Adrenal gland (tissue), 12 donors: Measurements from ENCODE around the gene CUEDC1. TPM values are rescaled to one million over a fixed set of nuclear protein-coding genes. Genes with fewer than 3 reads are reported as not detected.
A peak's percentile ranks its signal among the peaks of the same experiment; 100 is the strongest.

Experiments used
- DNase-seq, 7 donors: peaks; one replicate each; pipeline ENCODE4 v3.0.0-alpha.2; 2019 to 2020
- H3K27ac ChIP-seq, 5 donors: fragments of 200-600 bp; sonication (generic) in 4 of 5; 1 replicate in 3 of 5; 2 replicates in 2 of 5; pipeline versions ENCODE4 v1.5.1 to v1.8.0; 2016 to 2020; ENCODE audit warnings: mild to moderate bottlenecking in 1 of 5
- H3K27me3 ChIP-seq: fragments of 200-600 bp; 2 replicates; pipeline ENCODE4 v1.8.0; 2021
- H3K36me3 ChIP-seq, 2 donors: fragments of 200-600 bp; replicated peaks in 1 of 2; 1 replicate in 1 of 2; 2 replicates in 1 of 2; pipeline versions ENCODE4 v1.5.1 to v1.8.0; 2018 to 2022
- H3K4me1 ChIP-seq, 2 donors: fragments of 200-600 bp; replicated peaks in 1 of 2; 1 replicate in 1 of 2; 2 replicates in 1 of 2; pipeline versions ENCODE4 v1.5.1 to v1.8.0; 2018 to 2021
- H3K4me3 ChIP-seq, 4 donors: fragments of 200-600 bp; sonication (generic) in 3 of 4; one replicate each; pipeline ENCODE4 v1.5.1; 2016 to 2018
- H3K9me3 ChIP-seq, 3 donors: fragments of 200-600 bp; sonication (generic) in 1 of 3; replicated peaks in 1 of 3; 1 replicate in 2 of 3; 2 replicates in 1 of 3; pipeline versions ENCODE4 v1.5.1 to v1.8.0; 2016 to 2021
- POLR2A ChIP-seq, 2 donors: fragments of 450-650 bp; IDR thresholded peaks; one replicate each; pipeline ENCODE4 v1.6.1; 2017; ENCODE audit warnings: antibody characterized with exemption in 2 of 2, mild to moderate bottlenecking in 2 of 2, moderate library complexity in 1 of 2
- WGBS, 4 donors: extraction: QIAGEN DNeasy Blood & Tissue Kit in 2 of 4; methylation state at CpG; one replicate each; pipeline versions ENCODE4 v1.1.5 to v1.1.7; 2013 to 2017; 5-methylcytosine and 5-hydroxymethylcytosine counted together
- intact Hi-C, 2 donors: fragments of 100-400 bp; cut with DNase I; formaldehyde crosslinking; loops; one replicate each; pipeline versions ENCODE4 v1.14.1 to v1.15.0; 2022 to 2023
- polyA plus RNA-seq, 3 donors: library from polyadenylated mRNA; stranded (reverse); fragments of 200-250 nt in 2 of 3; fragments of 350-450 nt in 1 of 3; fragmentation: Illumina TruSeq in 1 of 3; extraction: RNeasy Lipid Tissue Mini Kit (QIAGEN cat#74804) in 1 of 3; gene quantifications; one replicate each; pipeline ENCODE4 v1.2.3, GENCODE V29; 2013 to 2014
- total RNA-seq, 9 donors: library from RNA; depleted of rRNA in 4 of 9; stranded (reverse); fragments of >200 nt in 4 of 9; fragments of 120-200 nt in 1 of 9; fragmentation: NEBNext Ultra II Directional in 1 of 9; extraction: Animal tissue kit (Norgen Biotek cat#: 25700) in 1 of 9; gene quantifications; one replicate each; pipeline versions ENCODE4 v1.1.0 to v1.2.4, GENCODE V29; 2013 to 2023
- TF ChIP-seq, protein P1 (sequence below), 6 experiments: fragments of 450-650 bp in 4 of 6; fragments of 200-600 bp in 2 of 6; sonication (generic) in 1 of 6; IDR thresholded peaks; 1 replicate in 5 of 6; 2 replicates in 1 of 6; pipeline versions ENCODE4 v1.5.1 to v1.8.0; 2016 to 2021; ENCODE audit warnings: antibody characterized with exemption in 6 of 6, mild to moderate bottlenecking in 2 of 6, moderate library complexity in 1 of 6
- donor health status: healthy with polysubstance abuse.
- donor health status: Bipolar disorder and iron deficiency.
- donor health status: DM: yes; HTN: yes; CAD: no.
- donor health status: DM: no; HTN: no; CAD: no.
- donor health status: DM: no; HTN: no; CAD: no.
- donor health status: DM: yes; HTN: yes; CAD: no.

The CUEDC1 gene
- total and polyA plus RNA-seq, 12 donors, result 9.4 to 47.3 (median 39.0) TPM

DNA sequence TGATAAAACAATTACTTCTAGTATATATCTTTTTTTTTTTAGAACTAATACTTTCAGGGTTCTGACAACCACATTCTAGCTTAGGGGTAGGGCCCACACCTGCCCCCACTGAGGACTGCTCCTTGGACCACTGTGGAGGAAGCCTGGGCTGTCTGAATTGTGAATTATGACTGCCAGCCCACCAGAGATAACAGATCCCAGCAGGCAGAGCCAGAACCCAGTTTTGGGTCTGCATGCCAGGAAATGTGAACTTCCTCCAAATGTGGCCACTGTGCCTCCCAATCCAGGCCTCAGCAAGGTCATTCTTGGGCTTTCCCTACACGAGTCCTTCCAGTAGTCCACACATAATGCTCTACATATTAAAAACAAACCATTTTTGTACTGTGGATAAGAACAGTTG lies 16.9 kb upstream of the CUEDC1 start:
- Histone ChIP-seq H3K4me3 (no peak overlapping the region), H3K27me3 (no peaks in the 10 kb centered on the region), H3K36me3 (peaks cover 0 to 42% of the 10 kb centered on the region in 2 donors), H3K4me1 (peaks cover 6 to 22% of the 10 kb centered on the region in 2 donors), H3K27ac (peak overlapping the region in 1 of 5 donors; percentile 51), H3K9me3 (no peaks in the 10 kb centered on the region)
- WGBS, 4 donors, result 8 to 30% (median 14%) methylated on average over 1 of the region's 1 CpG
- intact Hi-C loops, result no loop called here
- no peak for TF ChIP-seq POLR2A (IDR thresholded peaks at IDR 0.05)
- TF ChIP-seq, protein P1, sequence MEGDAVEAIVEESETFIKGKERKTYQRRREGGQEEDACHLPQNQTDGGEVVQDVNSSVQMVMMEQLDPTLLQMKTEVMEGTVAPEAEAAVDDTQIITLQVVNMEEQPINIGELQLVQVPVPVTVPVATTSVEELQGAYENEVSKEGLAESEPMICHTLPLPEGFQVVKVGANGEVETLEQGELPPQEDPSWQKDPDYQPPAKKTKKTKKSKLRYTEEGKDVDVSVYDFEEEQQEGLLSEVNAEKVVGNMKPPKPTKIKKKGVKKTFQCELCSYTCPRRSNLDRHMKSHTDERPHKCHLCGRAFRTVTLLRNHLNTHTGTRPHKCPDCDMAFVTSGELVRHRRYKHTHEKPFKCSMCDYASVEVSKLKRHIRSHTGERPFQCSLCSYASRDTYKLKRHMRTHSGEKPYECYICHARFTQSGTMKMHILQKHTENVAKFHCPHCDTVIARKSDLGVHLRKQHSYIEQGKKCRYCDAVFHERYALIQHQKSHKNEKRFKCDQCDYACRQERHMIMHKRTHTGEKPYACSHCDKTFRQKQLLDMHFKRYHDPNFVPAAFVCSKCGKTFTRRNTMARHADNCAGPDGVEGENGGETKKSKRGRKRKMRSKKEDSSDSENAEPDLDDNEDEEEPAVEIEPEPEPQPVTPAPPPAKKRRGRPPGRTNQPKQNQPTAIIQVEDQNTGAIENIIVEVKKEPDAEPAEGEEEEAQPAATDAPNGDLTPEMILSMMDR (IDR thresholded peaks at IDR 0.05), result no peak
- peak in 2 of 7 donors; percentile 51 to 53 for DNase-seq

DNA sequence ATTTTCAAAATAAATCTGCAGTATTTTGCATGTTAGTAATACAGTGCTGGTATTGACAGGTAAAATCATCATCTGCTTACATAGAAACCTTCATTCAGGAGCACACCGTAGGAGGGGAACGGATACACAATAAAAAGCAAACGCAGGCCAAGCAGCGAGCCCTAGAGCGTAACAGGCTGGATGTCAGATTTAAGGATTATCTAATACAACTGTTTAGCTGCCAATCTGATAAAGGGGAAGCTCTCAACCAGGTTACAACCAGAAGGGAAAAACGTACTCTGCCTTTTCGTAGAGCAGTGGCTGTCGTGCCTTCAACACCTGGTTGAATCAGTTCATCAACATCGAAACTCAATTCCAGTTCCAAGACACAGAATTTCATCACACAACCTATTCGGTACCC lies 16.4 kb upstream of the CUEDC1 start:
- Histone ChIP-seq H3K4me1 (peaks cover 6 to 22% of the 10 kb centered on the region in 2 donors), H3K27ac (no peak overlapping the region), H3K27me3 (no peaks in the 10 kb centered on the region), H3K9me3 (no peaks in the 10 kb centered on the region), H3K36me3 (peaks cover 0 to 36% of the 10 kb centered on the region in 2 donors), H3K4me3 (no peak overlapping the region)
- DNase-seq, result no peak
- no peak for TF ChIP-seq POLR2A (IDR thresholded peaks at IDR 0.05)
- TF ChIP-seq, protein P1 (IDR thresholded peaks at IDR 0.05), result no peak
- WGBS, 4 donors, result 70 to 79% (median 76%) methylated on average over 10 of the region's 10 CpGs
- intact Hi-C loops, result no loop called here

DNA sequence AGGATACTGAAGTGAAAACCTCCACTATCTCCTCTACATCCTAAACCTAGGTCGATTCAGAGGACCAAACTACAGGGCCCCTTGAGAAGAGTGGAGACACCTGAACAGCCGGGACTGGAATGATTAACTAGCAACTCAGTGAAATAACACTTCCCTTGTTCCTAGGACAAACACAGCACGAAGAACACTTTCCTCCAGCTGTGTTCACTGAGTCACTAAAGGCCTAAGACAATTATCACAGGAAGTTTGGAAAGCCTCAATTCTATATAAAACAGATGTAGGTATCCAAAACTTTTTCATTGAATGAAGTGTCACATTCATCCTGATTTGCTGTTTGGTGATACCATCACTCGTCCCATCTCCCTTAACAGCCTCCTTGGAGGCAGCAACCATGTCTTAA lies 15.5 kb upstream of the CUEDC1 start:
- TF ChIP-seq, protein P1 (IDR thresholded peaks at IDR 0.05), result no peak
- no peak for TF ChIP-seq POLR2A (IDR thresholded peaks at IDR 0.05)
- H3K4me1 ChIP-seq, result peaks cover 5 to 19% of the 10 kb centered on the region in 2 donors
- no peak overlapping the region for H3K27ac ChIP-seq
- intact Hi-C loops, result no loop called here
- no peaks in the 10 kb centered on the region for H3K9me3 ChIP-seq
- DNase-seq, result no peak
- 54 to 74% (median 71%) methylated on average over 4 of the region's 4 CpGs for WGBS, 4 donors
- H3K4me3 ChIP-seq, result no peak overlapping the region
- H3K27me3 ChIP-seq, result no peaks in the 10 kb centered on the region
- H3K36me3 ChIP-seq, result peaks cover 0 to 31% of the 10 kb centered on the region in 2 donors

DNA sequence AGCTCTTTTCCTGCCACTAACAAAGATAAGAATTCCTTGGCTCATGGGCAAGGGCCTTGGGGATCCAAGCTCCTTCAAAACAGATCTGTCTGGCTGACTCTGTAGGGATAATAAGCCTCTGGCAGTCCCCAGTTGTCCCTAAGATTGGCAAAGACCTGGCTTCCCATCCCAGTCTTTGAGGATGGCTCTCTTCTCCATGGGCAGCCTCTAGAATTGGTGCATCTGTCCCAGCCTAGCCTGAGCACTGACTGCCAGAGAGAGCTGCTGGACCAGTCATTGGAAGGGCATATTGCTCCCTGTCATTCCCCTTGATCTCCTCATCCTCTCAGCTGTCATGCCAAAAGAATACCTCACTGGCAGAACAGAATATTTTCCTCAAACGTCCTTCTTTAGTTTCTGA lies 13.2 kb upstream of the CUEDC1 start:
- Histone ChIP-seq H3K36me3 (peaks cover 0 to 10% of the 10 kb centered on the region in 2 donors), H3K4me3 (no peak overlapping the region), H3K9me3 (no peaks in the 10 kb centered on the region), H3K4me1 (peaks cover 0 to 9% of the 10 kb centered on the region in 2 donors), H3K27me3 (no peaks in the 10 kb centered on the region), H3K27ac (no peak overlapping the region)
- intact Hi-C loops, result no loop called here
- TF ChIP-seq, protein P1 (IDR thresholded peaks at IDR 0.05), result no peak
- TF ChIP-seq POLR2A (IDR thresholded peaks at IDR 0.05), result no peak
- 30 to 50% (median 42%) methylated on average over 1 of the region's 1 CpG for WGBS, 4 donors
- peak in 2 of 7 donors; percentile 16 to 29 for DNase-seq
